Activated gamma-delta T cell treated with Interleukin-2 at 50 U/mL for 16 hours (primary cell): ENCODE results near the gene HPS4.

ENCODE experiments used
- DNase-seq: peaks from one replicate; pipeline ENCODE4 v3.0.0-alpha.2; 2020

Gene HPS4

DNA sequence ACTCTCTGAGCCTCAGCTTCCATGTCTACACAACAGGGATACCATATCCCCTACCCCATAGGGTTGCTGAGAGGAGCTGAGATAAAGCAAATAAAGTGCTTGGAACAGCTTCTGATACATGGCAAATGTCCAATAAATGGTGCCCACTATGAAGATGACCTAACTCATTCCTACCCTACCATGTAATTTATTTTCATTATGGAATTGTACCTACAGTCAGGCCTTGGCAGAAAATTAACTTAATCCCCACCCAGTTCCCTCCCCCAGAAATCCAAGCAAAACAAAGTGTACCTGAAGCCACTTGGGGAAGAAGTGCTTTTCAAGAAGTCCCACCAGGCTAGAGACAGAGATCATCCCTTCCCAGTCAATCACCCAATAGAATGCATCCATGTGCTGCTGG, 10.9 kb upstream of the HPS4 start:
- DNase-seq = no peak

DNA sequence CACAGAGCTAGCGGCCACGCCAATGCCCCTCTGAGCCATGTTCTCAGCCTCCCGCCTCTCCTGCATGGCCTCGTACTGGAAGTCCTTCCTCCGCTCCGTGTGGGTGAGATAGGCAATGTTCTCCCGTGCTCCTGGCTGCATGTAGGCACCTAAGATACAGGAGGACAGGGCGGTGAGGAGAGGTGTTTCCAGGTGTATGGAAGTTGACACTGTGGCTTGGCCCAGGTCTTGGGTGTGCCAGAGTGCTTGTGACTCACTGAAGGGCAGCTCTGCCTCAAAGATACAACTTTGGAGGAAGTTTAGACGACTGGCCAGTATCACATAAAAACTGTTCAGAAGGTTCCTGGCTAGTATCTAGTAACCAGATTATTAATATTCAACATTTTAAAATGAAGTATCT, 8.6 kb upstream of the HPS4 start:
- no peak for DNase-seq

DNA sequence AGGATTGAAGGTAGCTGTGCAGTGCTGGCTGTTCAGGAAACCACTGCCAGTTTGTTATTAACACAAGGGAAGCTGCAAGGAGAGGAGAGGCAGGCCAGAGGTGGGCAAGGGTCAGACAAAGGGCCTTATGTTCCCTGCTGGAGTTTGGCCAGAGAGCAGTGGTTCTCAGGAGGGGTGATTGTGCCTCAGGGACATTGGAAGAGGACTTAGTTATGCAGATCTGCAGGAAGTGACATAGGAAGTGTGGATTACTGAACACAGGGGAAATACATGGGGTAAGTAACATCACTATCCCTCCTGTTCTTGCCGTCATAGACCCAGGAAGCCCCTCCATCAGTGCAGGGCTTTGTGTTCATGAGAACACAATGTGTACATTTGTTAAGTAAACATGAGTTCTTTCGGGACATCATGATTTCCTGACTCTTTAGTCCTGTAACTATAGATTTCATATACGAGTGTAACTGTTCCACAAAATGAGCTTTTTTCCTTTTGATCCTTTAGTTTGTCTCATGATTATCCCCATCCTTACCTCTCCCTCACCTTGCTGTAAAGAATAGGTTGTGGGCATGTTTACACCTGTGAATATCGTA, 6.0 kb upstream of the HPS4 start:
- DNase-seq = no peak

DNA sequence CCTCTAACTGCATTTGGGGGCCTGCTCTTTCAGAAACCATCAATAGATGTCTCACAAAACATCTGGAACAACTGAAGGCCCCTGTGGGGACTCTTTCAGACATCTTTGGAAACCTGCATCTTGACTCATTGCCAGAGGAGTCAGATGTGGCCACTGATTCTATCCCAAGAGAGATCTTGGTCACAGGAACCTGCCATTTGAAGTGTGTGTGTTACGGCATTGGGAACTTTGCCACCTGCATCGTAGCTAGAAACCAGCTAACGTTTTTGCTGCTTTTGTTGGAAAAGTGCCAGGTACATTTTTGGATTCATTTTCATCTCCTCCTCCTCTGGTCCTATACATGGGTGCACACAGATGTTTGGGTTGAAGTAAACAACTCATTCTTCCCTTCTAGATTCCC, 4.4 kb upstream of the HPS4 start:
- no peak for DNase-seq

DNA sequence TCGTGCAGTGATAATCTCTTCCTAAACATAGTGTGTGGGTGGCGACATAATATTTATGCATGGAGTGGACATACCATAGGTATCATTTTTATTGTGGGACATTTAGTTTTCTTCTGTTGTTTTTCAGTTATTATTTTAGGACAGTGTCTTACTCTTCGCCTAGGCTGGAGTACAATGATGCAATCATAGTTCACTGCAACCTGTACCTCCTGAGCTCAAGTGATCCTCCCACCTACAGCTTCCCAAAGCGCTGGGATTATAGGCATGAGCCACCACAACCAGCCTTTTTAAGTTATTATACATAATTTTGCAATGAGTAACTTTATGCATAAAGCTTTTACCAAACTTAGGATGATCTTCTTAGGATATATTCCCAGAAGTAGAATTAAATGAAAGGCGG, 2.8 kb upstream of the HPS4 start:
- no peak for DNase-seq

DNA sequence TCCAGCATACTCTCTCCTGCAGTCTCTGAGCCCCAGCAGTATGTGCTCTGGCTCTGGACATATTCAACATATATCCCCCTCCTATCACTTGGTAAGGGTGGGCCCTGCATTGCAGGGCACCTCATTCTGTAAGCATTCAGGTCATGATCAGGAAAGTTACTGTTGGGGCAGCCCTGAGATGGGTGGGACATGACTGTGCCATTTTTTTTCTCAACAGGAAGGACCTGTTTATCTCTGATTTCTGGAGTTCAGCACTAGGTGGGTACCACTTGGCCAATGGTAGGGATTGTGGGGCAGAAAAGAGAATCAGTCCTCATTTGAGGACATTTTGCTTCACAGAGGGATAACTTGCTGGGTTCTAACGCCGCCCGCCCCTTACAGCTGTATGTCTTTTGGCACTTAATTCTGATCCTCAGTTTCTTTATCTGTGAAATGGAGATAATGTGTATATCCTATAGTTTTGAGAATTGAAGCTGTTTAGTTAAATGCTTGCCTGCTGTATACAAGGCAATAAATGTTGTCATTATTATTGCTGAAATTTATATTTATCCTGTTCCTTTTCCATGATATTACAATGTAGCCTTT, 2.3 kb upstream of the HPS4 start:
- no peak for DNase-seq

DNA sequence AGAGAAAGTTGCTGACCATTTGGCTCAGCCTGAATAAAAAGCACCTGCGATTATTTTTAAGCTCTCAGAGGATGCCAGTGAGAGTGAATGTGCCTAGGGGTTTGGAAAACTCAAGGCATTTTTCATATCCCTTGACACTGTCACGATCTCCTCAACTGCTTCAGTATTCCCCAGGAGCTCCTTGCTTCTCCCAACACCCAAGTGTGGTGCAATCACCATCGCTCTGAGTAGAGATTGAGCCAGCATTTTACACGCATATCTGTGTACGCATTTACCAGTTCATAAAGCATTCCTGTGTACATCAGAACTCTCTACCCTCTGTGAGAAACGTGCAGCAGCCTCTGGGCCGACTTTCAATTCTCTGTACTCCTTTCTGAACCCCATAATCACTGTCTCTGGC, 1.4 kb upstream of the HPS4 start:
- DNase-seq = no peak

DNA sequence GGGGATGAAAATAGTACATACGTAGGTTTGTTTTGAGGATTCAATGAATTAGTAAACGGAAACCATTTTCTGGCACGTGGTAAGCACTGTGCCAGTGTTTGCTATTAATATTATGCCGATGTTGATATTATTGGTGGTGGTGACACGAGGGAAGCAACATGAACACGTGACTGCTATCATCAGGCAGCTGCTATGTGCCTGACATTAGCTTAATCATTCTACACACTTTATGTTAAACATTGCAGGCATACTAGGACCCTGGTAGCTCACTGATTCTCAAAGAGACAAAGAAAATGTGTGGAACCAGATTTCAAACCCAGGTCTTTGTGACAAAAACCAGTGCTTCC, 750 bp upstream of the HPS4 start:
- DNase-seq = no peak

DNA sequence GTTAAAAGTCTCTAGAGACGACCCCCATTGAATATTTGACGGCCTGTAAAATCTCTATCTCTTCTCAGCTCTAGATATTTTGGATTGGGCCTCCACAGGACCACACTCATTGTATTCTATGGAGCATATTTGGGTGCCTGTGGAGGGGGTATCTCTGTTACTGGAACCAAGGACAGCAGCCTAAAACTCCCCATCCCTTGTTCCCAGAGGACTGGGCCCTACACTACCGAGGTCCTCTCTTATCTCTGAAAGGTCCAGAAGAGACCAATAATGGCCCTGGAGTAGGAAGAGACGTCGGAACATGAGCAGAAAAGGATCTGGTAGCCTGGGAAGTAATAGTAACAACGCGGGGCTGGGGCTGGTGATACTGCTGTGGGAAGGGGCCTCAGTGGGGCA, 542 bp downstream of the HPS4 start:
- no peak for DNase-seq

DNA sequence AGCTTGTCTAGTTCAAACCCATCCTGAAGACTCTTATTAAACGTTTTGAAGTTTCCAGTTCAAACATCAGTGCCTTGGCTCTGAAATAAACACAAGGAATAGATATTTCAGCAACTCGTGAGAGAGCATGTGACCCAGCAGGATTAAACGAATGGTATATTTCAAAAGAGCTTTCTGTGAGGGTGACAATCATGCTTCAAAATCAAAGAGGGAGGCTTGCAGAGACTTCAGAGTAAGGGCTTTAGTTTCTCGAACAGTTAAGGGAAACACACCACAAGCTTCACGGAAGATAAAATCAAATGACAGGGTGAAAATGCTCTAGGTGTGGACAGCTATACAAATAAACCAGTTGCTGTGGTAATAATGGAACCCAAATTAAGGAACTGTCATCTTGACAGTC, 1.4 kb downstream of the HPS4 start:
- no peak for DNase-seq

DNA sequence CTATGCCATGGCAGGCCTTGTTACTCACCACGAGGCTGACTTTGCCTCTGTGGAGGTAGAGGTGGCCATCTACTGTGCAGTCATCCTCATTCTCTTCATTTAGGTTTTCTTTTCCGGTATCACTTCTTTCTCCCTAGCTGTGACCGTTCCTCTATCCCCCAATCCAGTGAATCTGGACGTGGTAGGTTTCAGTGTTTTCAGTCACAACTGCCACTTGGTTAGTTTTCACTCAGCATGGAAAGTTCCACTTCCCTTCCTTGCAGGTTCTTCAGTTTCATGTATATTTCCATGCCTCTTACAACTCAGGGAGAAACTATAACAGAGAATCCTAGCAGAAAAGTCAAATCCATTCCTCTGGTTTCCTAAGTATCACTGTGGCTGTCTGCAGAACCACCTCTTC, 1.9 kb downstream of the HPS4 start:
- DNase-seq = no peak

DNA sequence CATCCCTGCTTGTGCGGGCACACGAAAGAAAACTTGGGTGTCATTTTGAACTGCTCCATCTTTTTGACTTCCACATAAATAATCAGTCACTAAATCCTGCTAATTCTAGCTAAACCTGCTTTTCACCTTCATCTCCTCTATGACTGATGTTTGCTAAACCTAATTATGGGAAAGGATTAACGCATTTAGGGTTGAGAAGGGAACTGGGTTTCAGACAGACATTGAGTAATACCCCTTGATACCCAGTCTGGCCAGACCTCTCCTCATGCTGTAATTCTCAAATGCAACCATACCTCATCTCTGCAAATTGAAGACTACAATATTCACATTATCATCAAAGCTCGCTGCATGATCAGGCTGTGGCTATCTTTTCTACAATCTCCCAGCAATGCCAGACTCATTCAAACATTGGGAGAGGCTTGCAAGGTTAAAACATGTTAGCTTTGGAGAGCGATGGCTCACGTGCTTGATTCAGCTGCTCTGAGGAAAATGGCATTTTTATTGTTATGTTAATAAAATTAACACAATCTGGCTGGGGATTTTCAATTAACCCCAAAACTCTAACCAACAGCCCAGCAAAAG, 2.4 kb downstream of the HPS4 start:
- no peak for DNase-seq

DNA sequence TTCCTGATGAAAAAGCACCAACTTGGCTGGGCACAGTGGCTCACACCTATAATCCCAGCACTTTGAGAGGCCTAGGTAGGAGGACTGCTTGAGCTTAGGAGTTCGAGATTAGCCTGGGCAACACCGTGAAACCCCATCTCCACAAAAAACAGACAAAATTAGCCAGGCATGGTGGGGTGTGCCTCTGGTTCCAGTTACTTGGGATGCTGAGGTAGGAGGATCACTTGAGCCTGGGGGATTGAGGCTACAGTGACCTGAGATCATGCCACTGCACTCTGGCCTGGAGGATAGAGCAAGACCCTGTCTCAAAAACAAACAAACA, 3.0 kb downstream of the HPS4 start:
- no peak for DNase-seq

DNA sequence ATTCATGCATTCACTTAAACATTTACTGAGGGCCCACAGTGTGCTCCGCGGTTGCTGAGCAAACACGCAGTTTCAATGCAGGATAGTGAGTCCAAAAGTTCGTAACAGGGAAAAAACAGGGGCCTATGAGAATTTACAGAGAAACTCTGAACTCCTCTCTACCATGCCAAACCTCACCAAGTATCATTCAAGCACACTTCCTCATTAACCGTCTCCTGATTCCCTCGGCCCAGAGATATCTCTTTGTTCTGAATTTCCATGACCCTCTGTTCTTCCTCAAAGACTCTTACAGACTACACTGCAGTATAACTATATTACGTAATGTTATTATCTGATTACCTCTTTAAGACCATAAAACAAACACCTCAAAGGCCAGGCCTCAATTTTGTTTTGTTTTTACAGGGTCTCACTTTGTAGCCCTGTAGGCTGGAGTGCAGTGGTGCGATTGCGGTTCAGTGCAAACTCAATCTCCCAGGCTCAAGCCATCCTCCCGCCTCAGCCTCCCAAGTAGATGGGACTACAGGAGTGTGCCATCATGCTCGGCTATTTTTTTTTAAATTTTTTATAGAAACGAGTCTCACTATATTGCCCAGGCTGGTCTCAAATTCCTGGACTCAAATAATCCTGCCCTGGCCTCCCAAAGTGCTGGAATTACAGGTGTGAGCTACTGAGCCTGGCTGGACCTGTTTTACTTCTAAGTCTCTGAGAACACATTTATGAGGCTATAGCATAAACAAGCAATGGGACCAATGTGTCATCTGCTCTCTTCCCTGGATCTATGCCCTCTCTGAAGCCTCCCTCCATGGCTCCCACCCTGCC, 3.6 kb downstream of the HPS4 start:
- DNase-seq = no peak

DNA sequence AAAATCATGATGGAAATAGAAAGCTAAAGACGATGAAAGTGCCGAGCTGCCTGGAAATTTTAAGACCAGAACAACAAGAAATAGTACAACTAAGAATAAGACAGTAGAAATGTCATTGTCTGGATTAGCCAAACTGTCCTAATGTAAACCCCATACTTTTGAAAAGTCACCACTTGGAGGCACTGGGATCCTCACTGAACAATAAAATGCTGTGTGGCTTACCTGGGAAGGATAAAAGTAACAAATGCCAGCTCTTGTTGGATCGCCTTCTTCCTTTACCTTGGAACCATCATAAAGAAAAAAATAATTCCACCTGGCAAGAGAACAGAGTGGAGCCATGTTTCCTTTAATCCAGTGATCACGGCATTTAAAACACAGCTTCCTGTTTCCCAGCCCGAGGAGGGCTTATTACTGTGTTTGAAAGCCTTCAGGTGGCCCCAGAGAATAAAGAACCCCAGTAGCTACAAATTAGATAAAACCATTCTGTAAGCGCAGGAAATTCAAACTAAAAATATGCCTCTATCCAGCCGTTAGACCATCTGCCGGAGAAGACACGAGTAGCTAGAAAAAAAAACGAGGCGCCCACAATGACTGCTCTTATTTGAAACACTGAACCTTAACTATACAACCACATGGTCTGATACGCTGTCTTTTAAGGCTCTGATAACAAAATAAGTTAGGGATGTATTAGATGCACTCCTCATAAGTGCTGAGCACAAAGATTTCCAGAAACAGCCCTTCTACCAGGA, 4.4 kb downstream of the HPS4 start:
- no peak for DNase-seq

DNA sequence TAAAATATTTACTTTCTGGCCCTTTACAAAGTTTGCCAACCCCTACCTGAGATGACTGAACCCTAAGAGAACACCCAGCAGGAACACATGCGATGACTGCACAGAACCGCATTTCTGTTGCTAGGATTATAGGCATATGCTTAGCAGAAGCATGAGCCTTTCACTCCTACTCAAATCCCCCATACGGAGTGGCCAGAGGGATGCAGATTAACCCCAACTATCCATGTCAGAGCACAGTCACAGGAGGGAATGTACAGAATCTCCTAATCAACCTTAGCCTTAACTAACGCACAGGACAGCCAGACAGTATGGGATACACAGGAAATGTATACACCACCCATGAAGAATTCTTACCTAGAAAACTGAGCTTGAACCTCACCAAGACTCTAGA, 6.2 kb downstream of the HPS4 start:
- no peak for DNase-seq

DNA sequence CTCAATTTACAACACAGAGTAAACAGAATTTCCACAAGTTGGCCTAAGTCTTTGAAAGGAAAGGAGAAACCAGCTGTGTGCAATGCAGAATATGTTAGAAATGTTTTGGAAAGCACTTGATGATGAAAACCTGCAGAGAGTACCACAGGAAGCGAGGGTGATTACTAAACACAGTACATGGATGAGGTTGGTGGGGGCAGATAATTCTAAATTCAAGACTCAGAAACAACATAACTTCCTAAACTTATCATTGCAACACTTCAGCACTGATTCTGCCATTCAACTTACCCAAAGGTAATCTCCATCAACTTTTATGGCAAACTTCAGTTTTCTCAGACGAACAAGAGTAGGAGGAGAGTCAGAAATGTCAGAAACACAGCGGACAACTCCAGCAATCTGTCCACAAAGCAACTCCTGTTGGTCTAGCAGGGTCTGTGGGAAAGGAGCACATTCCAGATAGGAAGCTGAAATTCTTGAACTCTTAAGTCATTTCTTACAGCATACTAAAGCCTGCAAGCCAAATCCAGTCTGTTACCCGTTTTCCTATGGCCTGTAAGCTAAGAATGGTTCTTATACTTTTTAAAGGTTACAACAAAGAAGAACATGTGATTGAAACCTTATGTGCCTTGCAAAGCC, 6.8 kb downstream of the HPS4 start:
- no peak for DNase-seq

DNA sequence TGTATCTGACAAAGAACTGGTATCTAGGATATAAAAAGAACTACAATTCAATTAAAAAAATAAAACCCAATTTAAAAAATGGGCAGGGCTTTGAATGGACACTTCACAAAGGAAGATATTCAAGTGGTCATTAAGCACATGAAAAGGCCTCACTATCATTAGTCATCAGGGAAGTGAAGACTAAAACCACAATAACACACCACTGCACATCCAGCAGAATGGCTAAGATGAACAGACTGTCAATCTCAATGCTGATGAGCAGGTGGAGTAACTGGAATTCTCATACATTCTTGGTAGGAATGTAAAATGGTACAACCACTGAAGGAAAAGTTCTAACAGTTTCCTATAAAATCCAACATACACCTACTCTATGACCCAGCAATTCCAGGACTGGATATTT, 8.9 kb downstream of the HPS4 start:
- no peak for DNase-seq

DNA sequence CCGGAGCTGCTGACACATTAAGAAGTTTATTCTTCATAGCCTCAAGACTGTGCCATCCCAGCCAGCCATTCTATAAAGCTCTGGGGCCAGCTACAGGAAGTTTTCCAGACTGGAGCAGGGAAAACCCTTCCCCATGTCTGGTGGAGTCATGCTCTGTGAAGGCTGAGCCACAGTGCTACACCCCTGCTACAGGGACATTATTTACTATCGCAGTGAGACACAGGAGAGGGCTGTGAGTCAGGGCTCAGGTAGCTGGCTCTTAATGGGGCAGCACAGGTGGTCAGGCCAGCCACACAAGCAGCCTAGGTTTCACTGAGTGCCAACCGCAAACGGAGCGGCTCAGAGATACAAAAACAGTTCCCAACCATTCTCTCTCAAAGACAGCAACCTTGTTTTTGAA, 12.1 kb downstream of the HPS4 start:
- no peak for DNase-seq

DNA sequence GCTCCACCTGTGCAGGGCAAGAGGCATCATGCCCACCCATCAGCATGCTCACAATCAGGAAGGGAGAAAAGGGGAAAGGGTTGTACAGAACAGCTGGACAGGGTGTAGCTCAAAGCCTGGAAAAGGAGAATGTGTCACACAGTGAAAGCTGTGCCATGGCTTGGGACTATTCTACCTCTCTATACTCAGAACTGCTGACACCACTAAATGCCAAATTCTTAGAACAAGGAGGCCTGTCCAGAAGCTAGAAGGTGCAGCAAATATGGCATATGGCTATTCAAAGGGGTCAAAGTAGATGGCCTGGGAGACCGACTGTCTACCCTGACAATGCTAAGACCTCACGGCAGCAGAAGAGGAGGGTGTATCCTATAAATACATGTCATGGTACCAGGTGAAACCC, 12.8 kb downstream of the HPS4 start:
- no peak for DNase-seq

DNA sequence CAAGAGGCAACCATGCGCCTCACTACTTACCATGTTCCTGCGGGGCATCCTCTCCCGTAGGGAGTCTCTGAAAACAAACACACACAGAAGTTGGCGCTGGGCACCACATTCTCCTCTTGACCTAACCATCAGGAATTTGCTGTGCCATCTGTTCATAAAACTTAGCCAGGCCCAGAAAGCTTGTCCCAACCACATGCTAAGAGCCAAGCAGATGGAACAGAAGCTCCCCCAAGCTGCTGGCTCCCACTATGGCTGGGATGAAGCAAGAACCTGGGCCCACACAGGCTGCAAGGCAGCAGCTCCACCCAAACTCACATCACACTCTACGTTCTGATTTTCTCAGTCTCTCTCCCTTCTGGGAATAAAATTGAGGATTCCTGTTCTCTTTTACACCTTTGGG, 17.4 kb downstream of the HPS4 start:
- DNase-seq = no peak

DNA sequence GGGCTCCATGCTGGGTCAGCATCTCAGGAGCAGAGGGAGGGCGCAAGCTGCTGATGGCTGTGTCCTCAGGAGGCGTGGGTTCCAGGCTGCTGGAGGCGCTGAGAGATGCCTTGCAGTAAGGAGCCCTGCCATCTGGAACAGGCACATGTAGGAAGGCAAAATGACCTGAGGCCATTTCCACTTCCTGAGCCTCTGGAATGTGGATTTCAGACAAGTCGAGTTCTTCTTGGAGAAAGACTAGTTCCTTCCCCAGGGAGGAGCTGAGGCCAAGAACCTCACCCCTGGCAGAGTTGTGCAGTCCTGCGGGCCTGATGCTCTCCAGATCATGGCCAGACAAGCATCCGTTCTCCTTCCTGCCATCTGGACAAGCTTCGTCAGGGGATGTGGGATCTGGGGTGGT, 19.3 kb downstream of the HPS4 start:
- DNase-seq = no peak

DNA sequence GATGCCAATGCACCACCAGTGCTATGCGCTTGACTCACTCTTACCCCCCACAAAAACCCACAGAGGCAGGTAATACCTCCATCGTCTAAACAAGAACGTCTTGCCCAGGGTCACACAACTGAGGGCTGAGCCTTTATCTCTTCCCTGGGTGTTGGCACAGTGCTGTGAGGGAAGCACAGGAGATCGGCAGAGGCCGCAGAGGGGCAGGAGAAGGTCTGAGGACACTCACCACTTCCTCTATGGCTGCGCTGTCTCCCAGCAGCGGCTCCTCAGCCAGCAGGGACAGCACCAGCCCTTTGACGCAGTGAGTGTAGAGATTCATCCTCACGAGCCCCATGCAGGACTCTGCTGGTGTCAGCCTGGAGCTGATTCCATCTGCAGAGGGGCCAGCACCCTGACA, 19.9 kb downstream of the HPS4 start:
- DNase-seq = no peak
